Caco-2 (cell line): ENCODE results near the gene PTPN12. TPM values are rescaled to one million over a fixed set of nuclear protein-coding genes. Genes with fewer than 3 reads are reported as not detected.

Experiments used
- BruUV-seq: library from RNA; stranded (reverse); fragments of 400-500 nt; replicated peaks from 2 replicates; lab custom pipeline; 2021; lab: Mats Ljungman, UMichigan
- CTCF ChIA-PET: fragments of 300-600 bp; sonication (Branson Sonifier 250); formaldehyde crosslinking; loops from one replicate; lab custom pipeline; 2022; ENCODE audit warnings: antibody characterized with exemption; lab: Charles Lee
- POLR2A ChIA-PET: fragments of 300-600 bp; sonication (Branson Sonifier 250); formaldehyde crosslinking; loops from one replicate; lab custom pipeline; 2022; ENCODE audit warnings: antibody characterized with exemption; lab: Charles Lee
- DNase-seq, 2 experiments: peaks; one replicate each; pipeline versions ENCODE4 v3.0.0 to v3.0.0-alpha.2; 2020 to 2022
- H3K27me3 ChIP-seq: replicated peaks from 2 replicates; pipeline ENCODE4 v1.6.0; 2011; ENCODE audit warnings: low read length; ENCODE audit not compliant: control insufficient read depth, insufficient read depth
- H3K36me3 ChIP-seq: 2 replicates; pipeline ENCODE4 v1.5.1; 2011; ENCODE audit warnings: low read length; ENCODE audit not compliant: control insufficient read depth, insufficient read depth
- H3K4me1 ChIP-seq: fragments of 250-450 bp; sonication (Bioruptor Pico); 2 replicates; pipeline ENCODE4 v1.5.1; 2020; ENCODE audit warnings: mild to moderate bottlenecking
- H3K4me3 ChIP-seq: 2 replicates; pipeline ENCODE4 v1.5.1; 2011; ENCODE audit warnings: low read depth, mild to moderate bottlenecking, control low read depth, low read length
- H3K9me3 ChIP-seq: fragments of 250-450 bp; sonication (Bioruptor Pico); 2 replicates; pipeline ENCODE4 v1.5.1; 2020; ENCODE audit warnings: mild to moderate bottlenecking, moderate library complexity
- H3K27ac Mint-ChIP-seq: one replicate; pipeline ENCODE4 v1.8.0; 2022; ENCODE audit warnings: mixed read lengths; ENCODE audit not compliant: unreplicated experiment
- H3K27me3 Mint-ChIP-seq: one replicate; pipeline ENCODE4 v1.8.0; 2022; ENCODE audit warnings: mixed read lengths; ENCODE audit not compliant: insufficient read depth, unreplicated experiment
- H3K36me3 Mint-ChIP-seq: one replicate; pipeline ENCODE4 v1.8.0; 2022; ENCODE audit warnings: mild to moderate bottlenecking, mixed read lengths; ENCODE audit not compliant: insufficient read depth, unreplicated experiment
- H3K4me1 Mint-ChIP-seq: one replicate; pipeline ENCODE4 v1.8.0; 2022; ENCODE audit warnings: low read depth, mixed read lengths; ENCODE audit not compliant: unreplicated experiment
- H3K4me3 Mint-ChIP-seq: one replicate; pipeline ENCODE4 v1.8.0; 2022; ENCODE audit warnings: mild to moderate bottlenecking, moderate library complexity, mixed read lengths; ENCODE audit not compliant: unreplicated experiment
- H3K9me3 Mint-ChIP-seq: one replicate; pipeline ENCODE4 v1.8.0; 2022; ENCODE audit warnings: mixed read lengths; ENCODE audit not compliant: unreplicated experiment
- intact Hi-C: fragments of 100-400 bp; cut with micrococcal nuclease; formaldehyde crosslinking; loops from one replicate; pipeline ENCODE4 v1.10.0; 2022; ENCODE audit not compliant: unreplicated experiment
- total RNA-seq: library from RNA; stranded (reverse); gene quantifications from 2 replicates; pipeline ENCODE4 v1.2.3, GENCODE V29; 2022
- TF ChIP-seq, protein P1 (sequence below), 2 experiments: fragments of 200-600 bp in 1 of 2; IDR thresholded peaks; 1 replicate in 1 of 2; 2 replicates in 1 of 2; pipeline versions ENCODE4 v1.5.1 to v1.8.0; 2011 to 2022; ENCODE audit warnings: antibody characterized with exemption in 1 of 2, control low read depth in 1 of 2, inconsistent platforms in 1 of 2, low read depth in 1 of 2, low read length in 1 of 2, mild to moderate bottlenecking in 1 of 2, moderate library complexity in 1 of 2; ENCODE audit not compliant: insufficient read depth in 1 of 2, severe bottlenecking in 1 of 2, unreplicated experiment in 1 of 2

PTPN12 gene
- total RNA-seq, 1 experiment from 2014 or later: 67.1 TPM

GRCh38 chr7:77544518-77544917 is 7.4 kb downstream of the PTPN12 start:
- Histone ChIP-seq H3K4me1 (peaks cover 9% of the 10 kb centered on the region; the same call in 1 of the 2 replicates), H3K9me3 (no peaks in the 10 kb centered on the region), H3K27me3 (no peaks in the 10 kb centered on the region), H3K4me3 (no peak overlapping the region), H3K36me3 (no peaks in the 10 kb centered on the region; the same call in 1 of the 2 replicates)
- intact Hi-C loops: loop anchor here (10.0 kb wide), 1 partner anchor 180 kb away; no protein-coding TSS in a partner anchor
- no peak for DNase-seq
- ChIA-PET POLR2A (no interaction called here), CTCF (no interaction called here)
- Mint-ChIP-seq H3K36me3 (no peaks in the 10 kb centered on the region), H3K27me3 (no peaks in the 10 kb centered on the region), H3K27ac (no peak overlapping the region), H3K4me1 (peaks cover 25% of the 10 kb centered on the region), H3K9me3 (no peaks in the 10 kb centered on the region), H3K4me3 (no peak overlapping the region)
- TF ChIP-seq, protein P1, sequence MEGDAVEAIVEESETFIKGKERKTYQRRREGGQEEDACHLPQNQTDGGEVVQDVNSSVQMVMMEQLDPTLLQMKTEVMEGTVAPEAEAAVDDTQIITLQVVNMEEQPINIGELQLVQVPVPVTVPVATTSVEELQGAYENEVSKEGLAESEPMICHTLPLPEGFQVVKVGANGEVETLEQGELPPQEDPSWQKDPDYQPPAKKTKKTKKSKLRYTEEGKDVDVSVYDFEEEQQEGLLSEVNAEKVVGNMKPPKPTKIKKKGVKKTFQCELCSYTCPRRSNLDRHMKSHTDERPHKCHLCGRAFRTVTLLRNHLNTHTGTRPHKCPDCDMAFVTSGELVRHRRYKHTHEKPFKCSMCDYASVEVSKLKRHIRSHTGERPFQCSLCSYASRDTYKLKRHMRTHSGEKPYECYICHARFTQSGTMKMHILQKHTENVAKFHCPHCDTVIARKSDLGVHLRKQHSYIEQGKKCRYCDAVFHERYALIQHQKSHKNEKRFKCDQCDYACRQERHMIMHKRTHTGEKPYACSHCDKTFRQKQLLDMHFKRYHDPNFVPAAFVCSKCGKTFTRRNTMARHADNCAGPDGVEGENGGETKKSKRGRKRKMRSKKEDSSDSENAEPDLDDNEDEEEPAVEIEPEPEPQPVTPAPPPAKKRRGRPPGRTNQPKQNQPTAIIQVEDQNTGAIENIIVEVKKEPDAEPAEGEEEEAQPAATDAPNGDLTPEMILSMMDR (IDR thresholded peaks at IDR 0.05; ENCODE audit: insufficient read depth in 1 of 2, low read depth in 1 of 2, low read length in 1 of 2, severe bottlenecking in 1 of 2, unreplicated experiment in 1 of 2): no peak
- BruUV-seq: no TSS peak

- Mint-ChIP-seq H3K4me3 (no peak overlapping the region), H3K27ac (no peak overlapping the region), H3K27me3 (no peaks in the 10 kb centered on the region), H3K4me1 (peaks cover 22% of the 10 kb centered on the region), H3K9me3 (no peaks in the 10 kb centered on the region), H3K36me3 (peaks cover 18% of the 10 kb centered on the region)
- ChIA-PET POLR2A (no interaction called here), CTCF (no interaction called here)
- no TSS peak for BruUV-seq
- intact Hi-C loops: loop anchor here (10.0 kb wide), 1 partner anchor 183 kb away; no protein-coding TSS in a partner anchor
- TF ChIP-seq, protein P1 (IDR thresholded peaks at IDR 0.05; ENCODE audit: insufficient read depth in 1 of 2, low read depth in 1 of 2, low read length in 1 of 2, severe bottlenecking in 1 of 2, unreplicated experiment in 1 of 2): no peak
- Histone ChIP-seq H3K27me3 (no peaks in the 10 kb centered on the region), H3K4me3 (no peak overlapping the region), H3K9me3 (no peaks in the 10 kb centered on the region), H3K4me1 (no peaks in the 10 kb centered on the region), H3K36me3 (peaks cover 1% of the 10 kb centered on the region)
- DNase-seq: no peak
Measured at GRCh38 chr7:77548206-77548605, 11.1 kb downstream of the PTPN12 start.

- H3K27me3 Mint-ChIP-seq: no peaks in the 10 kb centered on the region
- H3K27ac Mint-ChIP-seq: no peak overlapping the region
- CTCF ChIA-PET: no interaction called here
- DNase-seq: no peak
- H3K4me1 Mint-ChIP-seq: peaks cover 23% of the 10 kb centered on the region
- intact Hi-C loops: loop anchor here (10.0 kb wide), 1 partner anchor 184 kb away; no protein-coding TSS in a partner anchor
- no TSS peak for BruUV-seq
- no peak overlapping the region for H3K4me3 Mint-ChIP-seq
- no peaks in the 10 kb centered on the region for H3K9me3 Mint-ChIP-seq
- Histone ChIP-seq H3K4me1 (no peaks in the 10 kb centered on the region), H3K9me3 (no peaks in the 10 kb centered on the region), H3K4me3 (no peak overlapping the region), H3K27me3 (no peaks in the 10 kb centered on the region), H3K36me3 (peaks cover 1% of the 10 kb centered on the region)
- H3K36me3 Mint-ChIP-seq: peaks cover 18% of the 10 kb centered on the region
- TF ChIP-seq, protein P1 (IDR thresholded peaks at IDR 0.05; ENCODE audit: insufficient read depth in 1 of 2, low read depth in 1 of 2, low read length in 1 of 2, severe bottlenecking in 1 of 2, unreplicated experiment in 1 of 2): no peak
- POLR2A ChIA-PET: no interaction called here
Measured at GRCh38 chr7:77549106-77549870, 12.2 kb downstream of the PTPN12 start.
